ENCODE results near the gene IRF5. TPM values are rescaled to one million over a fixed set of nuclear protein-coding genes. Genes with fewer than 3 reads are reported as not detected.

IRF5 gene
- total RNA-seq, 2 experiments from 2014 or later: 8.2 to 21.9 TPM

GRCh38 chr7:128928159-128928813 lies 9.4 kb upstream of the IRF5 start:
- CTCF ChIA-PET (ENCODE audit: unreplicated experiment): no interaction called here

GRCh38 chr7:128928882-128929788 lies 8.6 kb upstream of the IRF5 start:
- Histone ChIP-seq H3K4me1 (ENCODE audit: insufficient read depth, low read length, poor library complexity, severe bottlenecking) (peaks cover 12% of the 10 kb centered on the region), H3K27ac (ENCODE audit: low read depth, low read length, poor library complexity, severe bottlenecking) (no peak overlapping the region), H3K9me2 (ENCODE audit: insufficient read depth, low read length) (no peaks in the 10 kb centered on the region), H3K79me2 (ENCODE audit: insufficient read depth, low read depth, low read length) (no peaks in the 10 kb centered on the region), H3K4me3 (ENCODE audit: low read depth, low read length, poor library complexity, severe bottlenecking) (no peak overlapping the region), H4K20me1 (ENCODE audit: insufficient read depth, low read length) (no peaks in the 10 kb centered on the region), H3K9me3 (ENCODE audit: low read length) (no peaks in the 10 kb centered on the region), H2AFZ (ENCODE audit: low read length) (no peak overlapping the region), H3K4me2 (ENCODE audit: low read length) (no peak overlapping the region), H3K36me3 (ENCODE audit: insufficient read depth, low read length) (no peaks in the 10 kb centered on the region)
- TF ChIP-seq EZH2phosphoT487 (IDR thresholded peaks at IDR 0.05; ENCODE audit: borderline replicate concordance, low read depth, low read length): no peak
- TF ChIP-seq, protein P1, sequence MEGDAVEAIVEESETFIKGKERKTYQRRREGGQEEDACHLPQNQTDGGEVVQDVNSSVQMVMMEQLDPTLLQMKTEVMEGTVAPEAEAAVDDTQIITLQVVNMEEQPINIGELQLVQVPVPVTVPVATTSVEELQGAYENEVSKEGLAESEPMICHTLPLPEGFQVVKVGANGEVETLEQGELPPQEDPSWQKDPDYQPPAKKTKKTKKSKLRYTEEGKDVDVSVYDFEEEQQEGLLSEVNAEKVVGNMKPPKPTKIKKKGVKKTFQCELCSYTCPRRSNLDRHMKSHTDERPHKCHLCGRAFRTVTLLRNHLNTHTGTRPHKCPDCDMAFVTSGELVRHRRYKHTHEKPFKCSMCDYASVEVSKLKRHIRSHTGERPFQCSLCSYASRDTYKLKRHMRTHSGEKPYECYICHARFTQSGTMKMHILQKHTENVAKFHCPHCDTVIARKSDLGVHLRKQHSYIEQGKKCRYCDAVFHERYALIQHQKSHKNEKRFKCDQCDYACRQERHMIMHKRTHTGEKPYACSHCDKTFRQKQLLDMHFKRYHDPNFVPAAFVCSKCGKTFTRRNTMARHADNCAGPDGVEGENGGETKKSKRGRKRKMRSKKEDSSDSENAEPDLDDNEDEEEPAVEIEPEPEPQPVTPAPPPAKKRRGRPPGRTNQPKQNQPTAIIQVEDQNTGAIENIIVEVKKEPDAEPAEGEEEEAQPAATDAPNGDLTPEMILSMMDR (conservative IDR thresholded peaks at IDR 0.05; ENCODE audit: low read length): no peak
- no peak for DNase-seq (ENCODE audit: low spot score)
- intact Hi-C loops (cut with micrococcal nuclease; ENCODE audit: unreplicated experiment): no loop called here
- POLR2A ChIA-PET: no interaction called here
- CTCF ChIA-PET (ENCODE audit: unreplicated experiment): no interaction called here
- BruUV-seq (replicated peaks): no TSS peak

More at GRCh38 chr7:128928159-128928813, 9.4 kb upstream of the IRF5 start:
- Histone ChIP-seq H3K9me3 (ENCODE audit: low read length) (no peaks in the 10 kb centered on the region), H4K20me1 (ENCODE audit: insufficient read depth, low read length) (no peaks in the 10 kb centered on the region), H3K27ac (ENCODE audit: low read depth, low read length, poor library complexity, severe bottlenecking) (no peak overlapping the region), H3K4me2 (ENCODE audit: low read length) (no peak overlapping the region), H2AFZ (ENCODE audit: low read length) (no peak overlapping the region), H3K36me3 (ENCODE audit: insufficient read depth, low read length) (no peaks in the 10 kb centered on the region), H3K9me2 (ENCODE audit: insufficient read depth, low read length) (no peaks in the 10 kb centered on the region), H3K4me1 (ENCODE audit: insufficient read depth, low read length, poor library complexity, severe bottlenecking) (peaks cover 8% of the 10 kb centered on the region), H3K79me2 (ENCODE audit: insufficient read depth, low read depth, low read length) (no peaks in the 10 kb centered on the region), H3K4me3 (ENCODE audit: low read depth, low read length, poor library complexity, severe bottlenecking) (no peak overlapping the region)
- TF ChIP-seq, protein P1 (conservative IDR thresholded peaks at IDR 0.05; ENCODE audit: low read length): no peak
- no peak for TF ChIP-seq EZH2phosphoT487 (IDR thresholded peaks at IDR 0.05; ENCODE audit: borderline replicate concordance, low read depth, low read length)
- no peak for DNase-seq (ENCODE audit: low spot score)
- no TSS peak for BruUV-seq (replicated peaks)
- intact Hi-C loops (cut with micrococcal nuclease; ENCODE audit: unreplicated experiment): no loop called here
- POLR2A ChIA-PET: no interaction called here

All from OCI-LY7 (cell line).